Hepatic stellate cell (primary cell): ENCODE measurements around the gene KLHL22.

Source experiments
- DNase-seq: peaks from one replicate; pipeline ENCODE4 v3.0.0; 2011; ENCODE audit warnings: low spot score

Gene KLHL22

DNA sequence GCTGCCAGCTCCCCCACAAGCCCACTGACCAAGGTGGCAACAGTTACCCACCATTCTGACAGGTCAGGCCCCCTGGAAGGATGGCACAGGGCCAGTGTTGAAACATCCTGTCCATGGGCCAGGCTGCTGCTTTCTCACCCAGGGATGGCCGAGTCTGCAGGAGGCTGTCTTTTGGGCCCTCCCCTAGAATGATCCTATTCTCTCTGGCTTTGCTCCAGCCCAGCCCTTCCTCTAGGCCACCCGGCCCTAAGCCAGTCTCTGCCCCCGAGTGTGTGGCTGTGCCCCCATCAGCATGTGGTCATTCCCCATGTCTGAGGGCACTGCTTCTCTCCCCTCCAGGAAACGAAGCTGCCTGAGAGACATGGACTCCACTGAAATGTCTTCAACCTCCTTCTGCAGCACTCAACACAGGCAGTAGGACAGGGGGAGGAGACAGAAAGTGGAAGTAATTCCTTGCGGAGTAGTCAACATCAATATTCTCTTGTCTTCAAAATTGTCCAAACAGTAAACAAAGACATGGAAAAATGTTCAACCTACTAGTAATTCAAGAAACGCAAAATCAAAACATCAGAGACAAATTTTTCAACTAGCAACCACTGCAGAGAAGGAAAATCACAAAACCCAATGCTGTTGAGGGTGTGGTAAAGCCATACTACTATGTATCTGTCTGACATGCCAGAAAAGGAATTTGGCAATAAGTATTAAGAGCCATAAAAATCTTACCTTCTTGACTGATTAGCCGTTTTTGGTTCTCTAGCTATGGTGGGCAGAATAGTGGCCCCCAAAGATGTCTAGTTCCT lies 52.9 kb downstream of the KLHL22 start:
- no peak for DNase-seq

DNA sequence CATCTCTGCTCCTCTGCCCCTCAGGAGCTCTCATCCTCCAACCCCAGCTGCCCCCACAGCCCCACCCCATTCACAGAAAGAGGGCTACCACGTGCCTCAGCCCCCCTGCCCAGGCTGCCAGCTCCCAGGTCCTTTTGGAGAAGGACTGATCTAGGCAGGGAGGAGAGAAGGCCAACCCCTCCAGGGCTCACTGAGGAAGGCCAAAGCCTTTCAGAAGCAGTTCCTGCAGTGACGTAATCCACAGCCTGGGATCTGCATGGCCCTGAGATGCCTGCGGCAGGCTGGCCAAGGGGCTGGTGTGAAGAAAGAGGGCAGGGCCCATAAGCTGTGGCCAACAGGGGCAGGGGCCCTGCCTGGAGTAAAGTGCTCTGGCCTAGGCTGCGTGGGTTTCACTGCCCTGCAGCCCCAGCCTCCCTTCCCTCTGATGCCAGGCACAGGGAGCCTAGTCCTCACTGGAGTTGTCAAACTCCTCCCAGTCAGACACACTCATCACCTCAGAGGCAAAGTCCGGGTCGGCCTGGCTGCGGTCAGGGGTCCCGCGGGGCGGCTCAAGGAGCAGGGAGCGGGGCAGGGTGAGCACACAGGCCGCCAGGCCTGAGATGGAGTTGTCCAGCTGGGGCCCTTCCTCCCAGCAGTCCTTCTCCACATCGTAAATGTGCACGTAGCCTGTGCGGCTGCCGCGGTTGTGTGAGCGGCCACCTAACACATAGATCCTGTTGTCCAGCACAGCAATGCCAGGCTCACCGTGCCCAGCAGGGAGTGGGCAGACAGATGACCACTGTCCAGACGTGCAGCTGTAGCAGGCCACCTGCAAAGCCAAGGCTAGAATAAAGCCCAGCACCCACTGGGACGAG lies 53.7 kb downstream of the KLHL22 start:
- DNase-seq, result no peak

DNA sequence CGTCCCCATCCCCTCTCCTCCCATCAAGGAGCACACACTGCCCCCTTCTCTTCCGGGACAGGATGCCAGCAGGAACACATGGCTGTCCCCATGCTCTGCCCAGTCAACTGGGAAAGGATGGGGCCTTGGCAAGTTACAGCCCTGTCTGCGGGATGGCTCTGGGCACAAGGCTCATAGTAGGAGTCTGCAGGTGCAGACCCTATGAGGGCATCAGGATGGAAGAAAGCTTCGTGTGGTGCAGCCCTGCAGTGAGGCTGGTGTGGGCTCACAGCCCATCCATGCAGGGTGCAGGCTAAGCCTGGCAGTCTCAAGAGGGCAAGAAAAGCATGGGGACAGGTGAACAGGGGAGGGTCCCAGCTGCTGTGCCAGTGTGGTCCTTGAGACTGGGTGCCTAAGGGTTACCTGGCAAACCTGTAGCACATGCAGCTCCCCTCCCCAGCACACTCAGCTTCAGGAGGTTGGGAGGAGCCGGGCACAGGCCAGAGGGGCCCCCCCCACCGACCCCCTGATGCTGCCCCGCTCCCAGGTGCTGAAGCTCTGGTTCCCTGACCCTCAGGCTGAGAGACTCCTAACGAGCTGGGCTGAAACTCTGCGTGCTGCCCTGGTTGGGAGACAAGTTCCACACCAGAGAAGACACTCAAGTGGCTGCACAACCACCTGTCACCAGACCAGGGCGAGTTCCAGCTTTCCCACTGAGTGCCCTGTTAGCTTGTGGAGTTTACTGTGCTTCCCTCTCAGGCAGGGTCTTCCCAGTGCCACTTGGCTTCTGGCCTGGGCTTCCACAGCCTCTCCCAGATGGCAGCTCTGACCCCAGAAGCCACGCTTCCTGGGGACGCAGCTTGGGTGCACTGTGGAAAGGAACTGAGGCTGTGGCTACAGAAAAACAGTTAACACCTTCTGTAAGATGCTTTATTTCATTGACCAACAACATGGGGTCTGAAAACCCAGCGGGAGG lies 54.7 kb downstream of the KLHL22 start:
- no peak for DNase-seq

DNA sequence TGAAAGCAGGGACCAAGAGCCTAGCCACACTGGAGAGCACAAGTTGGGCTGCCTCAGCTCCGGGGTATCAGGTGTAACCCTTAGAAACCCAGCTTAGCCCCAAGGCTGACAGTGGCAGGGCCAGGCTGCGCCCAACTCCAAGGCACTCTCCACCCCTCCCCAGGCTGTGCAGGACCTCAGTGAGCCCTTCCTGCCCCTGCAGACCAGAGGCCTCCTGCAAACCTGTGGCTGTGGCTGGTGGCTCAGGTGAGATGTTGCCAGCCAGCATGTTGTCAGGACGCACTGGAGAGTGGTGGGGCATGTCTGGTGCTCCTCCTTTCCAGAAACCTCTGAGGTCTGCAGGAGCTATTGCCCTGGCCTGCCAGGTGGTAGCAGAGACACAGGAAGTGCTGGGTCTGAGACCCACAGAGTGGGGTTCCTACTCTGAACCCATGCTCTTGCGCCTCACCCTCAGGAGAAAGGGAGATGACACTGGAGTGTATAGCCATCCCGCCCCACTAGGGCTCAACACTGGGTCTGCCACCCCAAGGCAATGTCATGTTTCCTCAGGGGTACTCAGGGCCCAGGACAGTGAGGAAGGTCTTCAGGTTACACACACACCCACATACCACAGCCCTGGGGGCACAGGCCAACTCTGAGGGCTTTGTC lies 55.5 kb downstream of the KLHL22 start:
- DNase-seq, result no peak

DNA sequence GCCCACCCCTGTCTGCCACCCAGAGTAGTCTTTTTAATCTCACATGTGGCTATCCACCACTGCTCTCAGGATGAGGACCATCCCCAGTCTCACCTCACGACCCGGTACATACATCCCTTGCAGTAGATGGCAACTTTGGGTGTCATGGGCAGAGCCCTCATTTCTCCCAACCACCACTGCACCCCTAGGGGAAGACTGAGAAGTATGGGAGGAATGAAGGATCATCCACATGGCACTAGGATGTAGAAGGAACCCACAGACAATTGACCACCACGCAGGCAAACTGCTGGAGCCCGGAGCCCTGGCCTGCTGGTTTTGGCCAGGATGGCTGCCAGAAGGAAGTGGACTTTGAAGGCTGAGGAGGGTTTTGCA lies 56.1 kb downstream of the KLHL22 start:
- DNase-seq, result no peak

DNA sequence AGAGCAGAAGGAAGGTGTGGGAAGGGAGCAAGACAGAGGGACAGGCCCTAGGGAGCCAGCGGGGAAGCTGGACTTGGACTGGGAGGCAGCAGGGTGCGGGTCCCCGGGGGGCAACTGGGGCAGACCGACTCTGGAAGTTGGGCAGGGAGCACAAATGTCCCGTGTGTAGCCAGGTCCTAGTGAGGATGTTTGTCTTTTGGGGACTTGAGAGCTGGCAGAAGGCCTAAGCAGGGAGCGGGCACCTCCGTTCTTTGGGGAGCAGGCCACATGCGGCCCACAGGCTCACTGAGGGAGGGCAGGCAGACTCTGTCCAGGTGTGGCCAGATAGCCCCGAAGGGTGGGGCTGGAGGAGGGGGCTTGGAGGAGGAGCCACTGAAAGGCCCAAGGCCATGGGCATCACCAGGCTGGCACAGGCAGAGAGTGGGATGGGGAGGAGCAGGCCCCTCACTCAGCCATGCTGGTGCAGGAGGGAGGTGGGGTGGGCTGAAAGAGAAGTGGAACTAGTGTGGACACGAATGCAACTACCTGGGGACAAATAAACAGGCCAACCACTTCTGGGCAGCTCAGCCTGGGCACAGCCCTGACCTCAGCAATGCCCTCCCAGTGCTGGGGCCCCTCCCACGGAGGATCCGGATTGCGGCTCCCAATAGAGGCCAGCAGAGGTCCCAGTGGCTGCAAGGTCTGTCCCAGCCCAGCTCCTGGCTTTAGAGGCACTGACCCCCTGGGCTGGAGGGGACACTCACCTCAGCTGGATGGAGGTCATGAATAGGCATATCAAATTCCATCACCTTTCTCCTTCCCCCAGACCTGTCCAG lies 56.7 kb downstream of the KLHL22 start:
- DNase-seq, result peak; percentile 85

DNA sequence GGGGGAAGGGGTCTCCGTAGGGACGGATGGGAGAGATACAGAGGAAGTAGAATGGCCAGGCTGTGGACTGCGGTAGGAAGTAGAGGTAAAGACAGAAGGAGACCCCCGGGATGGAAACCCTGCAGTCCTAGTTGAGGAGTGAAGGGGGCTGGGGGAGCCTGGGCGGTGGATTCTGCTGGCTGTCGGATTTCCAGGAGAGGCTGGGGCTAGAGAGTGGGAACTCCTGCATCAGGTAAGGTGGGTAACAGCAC lies 57.2 kb downstream of the KLHL22 start:
- DNase-seq, result no peak

DNA sequence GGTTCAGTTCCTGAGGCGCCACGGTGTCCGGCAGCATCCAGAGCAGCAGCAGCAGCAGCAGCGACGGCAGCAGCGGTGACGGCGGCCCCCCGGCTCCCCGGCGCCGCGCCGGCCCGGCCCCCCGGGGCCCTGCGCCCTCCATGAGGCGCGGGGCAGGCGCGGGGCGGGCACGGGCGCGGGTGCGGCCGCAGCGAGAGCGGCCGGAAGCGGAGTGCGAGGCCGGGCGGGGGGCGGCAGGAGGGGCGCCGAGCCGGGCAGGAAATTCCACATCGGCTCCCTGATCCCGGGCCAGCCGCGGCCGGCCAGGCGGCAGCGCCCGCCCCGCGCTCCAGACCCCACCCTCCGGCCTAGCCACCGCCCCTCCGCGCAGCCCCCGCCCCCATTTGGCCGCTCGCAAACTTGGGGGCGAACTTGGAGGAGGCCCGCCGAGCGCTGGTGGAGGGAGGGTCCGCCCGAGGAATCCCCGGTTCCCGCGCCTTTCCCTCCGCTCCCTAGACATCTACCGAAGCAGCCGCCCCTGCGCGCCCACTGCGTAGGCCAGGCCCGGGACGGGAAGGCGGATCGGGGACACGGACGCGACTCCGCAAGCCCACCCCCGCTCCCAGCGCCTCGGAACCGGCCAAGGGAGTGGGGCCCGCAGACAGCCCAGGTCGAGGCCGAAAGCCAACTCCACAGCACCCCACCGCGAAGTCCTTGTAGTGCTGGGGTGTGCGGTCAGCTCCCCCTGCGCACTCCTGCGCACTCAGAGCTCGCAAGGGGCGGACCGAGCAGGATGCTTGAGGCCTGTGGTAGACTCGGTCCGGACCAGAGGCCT lies 57.8 kb downstream of the KLHL22 start, which contains the start of gene SCARF2:
TSS of gene SCARF2 (minus strand) at position 213 of the 814 bp plus-strand sequence. CDS start at position 142, 71 bp downstream.
- peak; percentile 93 for DNase-seq

DNA sequence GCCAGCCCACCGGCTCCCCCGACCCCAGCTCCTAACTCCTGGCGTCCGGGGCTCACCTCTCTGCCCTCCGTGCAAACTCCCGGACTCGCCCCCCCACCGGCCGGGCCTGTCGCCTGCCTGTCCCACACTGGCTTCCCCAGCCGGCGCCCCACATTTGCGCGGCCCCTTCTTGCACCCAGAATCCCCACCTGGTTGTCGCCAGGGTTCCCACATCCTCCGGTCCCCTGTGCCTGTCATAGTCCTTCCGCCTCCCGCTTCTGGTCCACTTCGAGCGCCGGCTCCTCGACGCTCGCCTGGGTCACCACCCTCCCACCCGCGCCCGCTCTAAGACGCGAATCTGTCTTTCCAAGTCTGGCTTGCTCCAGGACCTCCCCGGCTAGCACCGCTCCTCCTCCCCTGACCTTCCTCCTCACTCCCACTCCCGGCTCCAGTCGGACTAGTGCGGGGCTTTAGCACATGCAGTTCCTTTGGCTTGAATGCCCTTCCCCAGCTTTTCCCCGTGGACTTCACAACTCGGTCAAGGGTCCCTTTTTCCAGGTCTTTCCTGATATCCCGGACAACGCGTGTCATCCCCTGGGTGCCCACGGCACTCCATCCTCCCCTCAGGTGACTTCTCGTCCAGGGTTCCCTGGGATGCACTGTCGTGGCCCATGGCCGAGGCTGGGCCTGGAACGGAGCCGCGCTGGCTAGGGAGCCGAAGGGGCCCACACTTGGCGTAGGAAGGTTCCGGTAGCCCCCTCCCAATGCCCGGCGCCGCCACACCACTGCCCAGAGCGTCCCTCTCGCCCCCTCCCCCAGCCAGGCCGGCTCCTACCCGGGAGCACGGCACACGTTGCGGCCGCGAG lies 58.6 kb downstream of the KLHL22 start:
- peak; percentile 72 for DNase-seq

DNA sequence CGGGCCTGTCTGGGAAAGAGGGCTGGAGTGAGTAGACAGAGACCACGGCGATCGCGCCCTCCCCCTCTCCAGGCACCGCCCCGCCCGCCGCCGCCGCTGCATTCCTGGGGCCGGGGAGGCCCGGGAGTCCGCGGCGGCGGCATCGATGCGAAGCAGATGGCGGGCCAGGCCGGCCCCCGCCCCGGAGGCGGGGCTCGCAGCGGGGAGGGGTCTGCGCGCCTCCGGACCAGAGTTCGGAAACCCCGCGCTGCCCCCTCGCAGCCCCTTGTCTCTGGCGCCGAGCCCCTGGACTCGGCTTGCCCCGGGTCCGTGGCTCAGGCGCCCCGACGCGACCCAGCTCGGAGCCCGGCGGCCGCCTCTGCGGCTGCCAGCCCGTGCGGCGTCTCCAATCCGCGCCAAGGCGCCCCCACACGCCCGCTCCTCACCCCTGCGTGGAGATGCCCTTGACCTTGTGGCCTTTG lies 59.3 kb downstream of the KLHL22 start:
- peak; percentile 87 for DNase-seq

DNA sequence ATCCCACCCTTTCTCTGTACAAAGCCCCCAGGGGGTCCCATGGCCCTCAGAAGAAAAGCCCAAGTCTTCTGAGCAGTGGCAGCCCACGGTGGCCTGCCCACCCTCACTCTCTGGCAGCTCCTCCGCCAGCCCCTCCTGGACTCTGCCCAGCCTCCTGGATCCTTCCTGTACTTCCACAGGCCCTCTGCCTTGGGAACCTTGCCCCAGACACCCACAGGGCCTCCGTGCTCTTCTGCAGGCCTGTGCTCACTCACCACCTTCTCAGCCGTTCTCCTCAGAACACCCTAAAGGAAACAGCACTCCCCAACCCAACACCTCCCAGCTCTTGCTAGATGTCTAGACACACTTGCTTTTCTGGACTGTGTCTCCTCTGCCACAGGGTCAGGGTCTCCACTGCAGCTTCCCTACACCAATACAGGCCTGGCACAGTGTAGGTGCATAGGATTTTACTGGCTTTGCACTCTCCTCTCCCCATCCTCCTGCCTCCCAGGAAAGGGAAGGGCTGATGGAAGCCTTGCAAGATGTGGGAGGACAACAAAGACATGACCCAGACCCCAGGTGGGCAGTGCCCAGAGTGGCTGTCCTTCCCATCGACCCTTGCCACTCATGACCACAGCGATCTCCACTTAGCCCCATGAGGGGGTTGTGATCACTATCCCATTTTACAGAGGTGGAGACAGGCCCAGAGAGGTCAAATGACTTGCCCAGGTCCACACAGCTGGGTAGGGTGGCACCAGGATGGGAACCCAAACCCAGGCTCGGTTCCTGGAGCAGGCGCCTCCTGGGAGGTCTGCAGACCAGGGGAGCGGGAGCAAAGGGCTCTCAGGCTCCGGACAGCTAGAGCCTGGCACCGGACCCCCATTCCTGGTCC lies 59.9 kb downstream of the KLHL22 start:
- no peak for DNase-seq

DNA sequence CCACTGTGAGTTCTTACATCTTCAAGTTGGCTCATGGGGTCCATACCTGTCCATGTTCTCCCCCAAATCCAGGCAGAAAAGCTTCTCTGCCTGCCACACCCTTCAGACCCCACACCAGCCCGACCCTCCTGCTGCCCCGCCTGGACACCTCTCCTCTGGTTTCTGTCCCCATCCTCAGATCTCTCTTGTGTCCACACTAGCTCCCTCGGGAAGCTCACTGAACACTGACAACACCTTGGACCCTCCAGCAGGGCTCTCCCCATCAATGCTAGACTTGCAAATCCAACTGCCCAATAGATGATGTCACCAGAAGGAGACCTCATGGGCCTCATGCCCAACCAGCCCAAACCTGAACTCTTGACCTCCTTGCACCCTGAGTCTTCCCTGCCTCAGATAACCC lies 60.8 kb downstream of the KLHL22 start:
- DNase-seq, result no peak

DNA sequence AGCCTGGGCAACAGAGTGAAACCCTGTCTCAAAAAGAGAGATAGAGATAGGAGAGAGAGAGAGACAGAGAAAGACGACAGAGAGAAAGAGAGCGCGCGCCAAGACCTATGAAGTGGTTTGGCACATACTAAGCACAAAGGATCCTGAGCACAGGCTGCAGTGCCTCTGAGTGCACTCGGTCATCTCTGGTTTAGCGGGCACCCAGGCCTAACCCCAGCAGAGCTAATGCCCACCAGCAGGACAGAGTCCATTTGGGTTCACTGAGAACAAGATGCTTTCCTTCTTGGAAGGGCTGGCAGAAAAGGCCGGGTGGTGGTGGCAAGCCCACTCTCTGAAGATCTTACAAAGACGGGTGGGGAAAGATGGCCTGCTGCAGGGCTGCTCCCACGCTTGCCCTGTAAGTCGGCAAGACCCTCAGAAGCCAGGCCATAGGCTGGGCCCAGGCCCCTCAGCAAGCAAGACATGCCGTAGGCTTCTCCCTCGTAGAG lies 61.3 kb downstream of the KLHL22 start:
- DNase-seq, result no peak

DNA sequence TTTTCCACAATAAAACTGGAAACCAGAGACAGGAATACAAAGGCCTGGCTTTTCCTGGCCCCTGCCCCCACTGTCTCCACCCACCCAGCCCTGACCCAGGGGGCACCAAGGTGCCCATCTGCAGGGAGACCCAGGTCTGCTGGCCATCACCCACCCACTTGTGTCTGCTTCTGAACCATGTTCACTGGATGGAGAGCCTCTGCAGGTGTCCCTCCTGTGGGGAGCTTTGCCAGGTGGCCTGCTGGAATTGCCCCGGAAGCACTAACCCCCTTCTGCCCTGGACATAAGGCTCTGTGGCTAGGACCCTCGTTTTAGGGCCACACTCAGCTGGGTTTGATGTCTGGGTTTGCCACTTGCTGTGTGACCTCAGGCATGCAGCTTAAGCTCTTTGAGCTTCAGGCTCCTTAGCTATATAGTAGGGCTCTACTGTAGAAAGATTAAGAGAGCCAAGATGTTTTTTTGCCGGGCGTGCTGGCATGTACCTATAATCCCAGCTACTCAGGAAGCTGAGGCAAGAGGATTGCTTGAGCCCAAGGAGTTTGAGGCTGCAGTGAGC lies 61.8 kb downstream of the KLHL22 start:
- DNase-seq, result no peak

DNA sequence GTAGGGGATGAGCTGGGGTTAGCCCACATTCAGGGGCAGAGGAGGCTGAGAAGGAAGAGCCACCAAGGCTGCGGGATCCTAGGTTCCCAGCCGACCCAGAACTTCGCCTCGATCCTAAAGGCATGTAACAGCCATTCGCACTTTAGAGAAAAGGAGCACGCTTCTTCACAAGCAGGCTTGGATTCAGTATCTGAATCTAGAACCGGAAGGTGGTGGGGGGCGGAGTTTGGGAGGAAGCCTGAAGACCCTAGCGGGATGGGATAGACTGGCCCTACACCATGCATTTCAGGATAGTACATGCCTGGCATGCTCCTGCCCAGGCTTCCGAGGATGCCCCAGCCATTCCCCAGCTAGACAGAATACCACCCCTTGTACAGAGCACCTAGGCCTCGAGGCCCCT lies 62.4 kb downstream of the KLHL22 start:
- no peak for DNase-seq

DNA sequence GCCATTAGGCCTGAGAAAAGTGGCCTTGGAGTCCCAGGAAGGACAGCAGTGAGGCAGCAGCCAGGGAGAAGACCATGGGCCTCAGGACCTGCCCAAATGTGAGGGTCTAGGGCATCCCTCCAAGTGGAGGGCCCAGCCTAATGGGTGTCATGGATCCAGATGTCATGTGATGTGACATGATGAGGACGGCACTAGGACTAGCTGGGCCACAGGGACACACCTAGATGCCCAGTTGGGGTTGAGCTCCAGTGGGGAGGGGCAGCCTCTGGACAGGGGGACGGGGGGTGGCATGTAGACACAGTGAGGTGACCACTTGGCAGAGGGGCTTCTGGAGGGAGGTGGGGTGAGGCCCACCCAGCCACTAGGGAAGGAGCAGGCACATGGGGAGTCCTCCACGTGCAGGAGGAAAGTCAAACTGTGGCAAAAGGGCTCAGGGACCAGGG lies 63.3 kb downstream of the KLHL22 start:
- no peak for DNase-seq

DNA sequence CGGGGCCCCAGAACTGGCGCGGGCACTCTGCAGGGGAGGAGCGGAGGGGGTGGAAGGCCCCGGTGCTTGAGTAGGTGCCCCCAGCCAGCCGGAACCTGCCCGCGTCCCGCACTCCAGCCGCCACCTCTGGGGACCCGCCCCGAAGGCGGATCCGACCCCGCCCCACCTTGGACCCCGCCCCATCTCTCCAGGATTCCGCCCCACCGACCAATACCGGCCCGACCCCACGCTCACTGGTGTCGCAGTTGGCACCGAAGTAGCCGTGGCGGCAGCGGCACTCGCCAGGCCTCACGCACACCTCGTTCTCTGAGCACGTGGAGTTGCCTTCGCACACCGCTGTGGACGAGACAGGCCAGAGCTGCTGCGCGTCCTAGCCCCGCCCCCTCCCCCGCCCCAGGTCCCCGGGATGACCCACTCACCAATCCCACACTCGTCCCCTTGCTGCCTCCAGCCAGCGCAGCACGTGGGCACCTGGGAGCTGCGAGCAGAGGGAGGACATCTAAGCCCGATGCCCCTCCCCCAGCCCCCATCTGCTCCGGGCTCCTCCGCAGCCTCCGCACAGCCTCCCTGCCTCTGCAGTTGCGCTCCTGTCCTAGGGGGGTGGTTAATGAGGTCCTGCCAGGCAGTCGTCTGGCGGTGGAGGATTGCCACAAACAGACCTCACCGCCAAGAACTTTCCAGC lies 63.9 kb downstream of the KLHL22 start:
- no peak for DNase-seq
